Spleen (tissue), 11 donors: ENCODE measurements around the gene TNP2. TPM values are rescaled to one million over a fixed set of nuclear protein-coding genes. Genes with fewer than 3 reads are reported as not detected.
A peak's percentile ranks its signal among the peaks of the same experiment; 100 is the strongest.
"Not testable (repeated sequence)": the region's sequence is repeated elsewhere in the genome, so short reads cannot be mapped to it uniquely, and the experiment has no call there.

Source experiments
- DNase-seq: peaks from one replicate; pipeline ENCODE4 v3.0.0-alpha.2; 2020
- H3K27ac ChIP-seq, 8 donors: fragments of 200-600 bp; sonication (generic) in 7 of 8; 1 replicate in 4 of 8; 2 replicates in 4 of 8; pipeline versions ENCODE4 v1.5.0 to v1.8.0; 2016 to 2021; ENCODE audit warnings: inconsistent platforms in 4 of 8, mild to moderate bottlenecking in 4 of 8, moderate library complexity in 1 of 8
- H3K27me3 ChIP-seq, 7 donors: fragments of 200-600 bp; sonication (generic) in 6 of 7; replicated peaks in 1 of 7; 1 replicate in 4 of 7; 2 replicates in 3 of 7; pipeline versions ENCODE4 v1.5.0 to v1.8.0; 2016 to 2021; ENCODE audit warnings: inconsistent platforms in 3 of 7, mild to moderate bottlenecking in 1 of 7
- H3K36me3 ChIP-seq, 6 donors: fragments of 200-600 bp; sonication (generic) in 5 of 6; 1 replicate in 4 of 6; 2 replicates in 2 of 6; pipeline versions ENCODE4 v1.5.0 to v1.8.0; 2016 to 2021; ENCODE audit warnings: inconsistent platforms in 2 of 6
- H3K4me1 ChIP-seq, 6 donors: fragments of 200-600 bp; sonication (generic) in 5 of 6; 1 replicate in 3 of 6; 2 replicates in 3 of 6; pipeline versions ENCODE4 v1.5.0 to v1.8.0; 2016 to 2021; ENCODE audit warnings: inconsistent platforms in 3 of 6
- H3K4me3 ChIP-seq, 8 donors: fragments of 200-600 bp; sonication (generic) in 7 of 8; 1 replicate in 4 of 8; 2 replicates in 4 of 8; pipeline versions ENCODE4 v1.5.0 to v1.8.0; 2016 to 2021; ENCODE audit warnings: inconsistent platforms in 4 of 8, mild to moderate bottlenecking in 4 of 8, moderate library complexity in 2 of 8
- H3K9me3 ChIP-seq, 8 donors: fragments of 200-600 bp; sonication (generic) in 7 of 8; 1 replicate in 4 of 8; 2 replicates in 4 of 8; pipeline versions ENCODE4 v1.5.0 to v1.8.0; 2016 to 2021; ENCODE audit warnings: inconsistent platforms in 4 of 8
- CTCF ChIP-seq, 11 experiments: fragments of 200-600 bp in 7 of 11; fragments of 450-650 bp in 4 of 11; sonication (generic) in 4 of 11; IDR thresholded peaks in 8 of 11; conservative IDR thresholded peaks in 3 of 11; 1 replicate in 7 of 11; 2 replicates in 4 of 11; pipeline versions ENCODE4 v1.4.0 to v1.8.0; 2016 to 2021; ENCODE audit warnings: antibody characterized with exemption in 11 of 11, inconsistent platforms in 4 of 11, mild to moderate bottlenecking in 1 of 11
- POLR2A ChIP-seq, 3 donors: fragments of 450-650 bp; IDR thresholded peaks; one replicate each; pipeline ENCODE4 v1.5.1; 2017; ENCODE audit warnings: antibody characterized with exemption in 3 of 3, mild to moderate bottlenecking in 1 of 3
- POLR2AphosphoS5 ChIP-seq, 3 donors: sonication (generic); formaldehyde crosslinking; IDR thresholded peaks; one replicate each; pipeline ENCODE4 v1.5.1; 2017; ENCODE audit warnings: antibody characterized with exemption in 3 of 3
- WGBS, 5 donors: extraction: QIAGEN DNeasy Blood & Tissue Kit in 3 of 5; methylation state at CpG; one replicate each; pipeline versions ENCODE4 v1.1.5 to v1.1.7; 2013 to 2018; 5-methylcytosine and 5-hydroxymethylcytosine counted together
- intact Hi-C: fragments of 100-400 bp; cut with DNase I; formaldehyde crosslinking; loops from one replicate; pipeline ENCODE4 v1.15.0; 2023; ENCODE audit warnings: low total_unique reads
- polyA plus RNA-seq, 3 donors: library from polyadenylated mRNA; stranded (reverse); fragments of 200-250 nt; gene quantifications; one replicate each; pipeline ENCODE4 v1.2.1, GENCODE V29; 2013
- total RNA-seq, 7 donors: library from RNA; depleted of rRNA in 3 of 7; stranded (reverse); fragments of >200 nt in 3 of 7; fragmentation: NEBNext Ultra II Directional in 4 of 7; extraction: Animal tissue kit (Norgen Biotek cat#: 25700) in 4 of 7; gene quantifications; one replicate each; pipeline versions ENCODE4 v1.1.0 to v1.2.1, GENCODE V29; 2016 to 2021
- donor health status: healthy with polysubstance abuse.
- donor health status: DM: no; HTN: no; CAD: no; lungs with moderate emphysema.
- donor health status: DM: no; HTN: no; CAD: no.
- donor health status: Bipolar disorder and iron deficiency.
- donor health status: healthy.
- donor health status: DM: no; HTN: no; CAD: no.
- donor health status: DM: yes; HTN: yes; CAD: no.

TNP2 gene
- total and polyA plus RNA-seq, 10 donors = not detected

GRCh38 chr16:11299865-11300559 lies 30.9 kb upstream of the TNP2 start:
- Histone ChIP-seq H3K27me3 (no peaks in the 10 kb centered on the region), H3K27ac (peak overlapping the region in 1 of 8 donors; percentile 60), H3K4me1 (peaks cover 16 to 61% (median 43%) of the 10 kb centered on the region in 6 donors), H3K4me3 (no peak overlapping the region), H3K36me3 (no peaks in the 10 kb centered on the region), H3K9me3 (no peaks in the 10 kb centered on the region)
- DNase-seq = no peak
- intact Hi-C loops = no loop called here
- TF ChIP-seq POLR2A (IDR thresholded peaks at IDR 0.05) = no peak
- TF ChIP-seq POLR2AphosphoS5 (IDR thresholded peaks at IDR 0.05) = no peak
- TF ChIP-seq CTCF (IDR thresholded peaks at IDR 0.05 in 8 of 11, conservative IDR thresholded peaks at IDR 0.05 in 3 of 11) = no peak
- 68 to 81% (median 69%) methylated on average over 4 to 6 of the region's 6 CpGs for WGBS, 5 donors

GRCh38 chr16:11298950-11299547 lies 29.9 kb upstream of the TNP2 start:
- 70 to 76% (median 71%) methylated on average over 13 of the region's 13 CpGs for WGBS, 5 donors
- H3K27me3 ChIP-seq, H3K9me3 ChIP-seq, intact Hi-C loops, H3K36me3 ChIP-seq, DNase-seq, H3K4me3 ChIP-seq: not testable (repeated sequence)
- TF ChIP-seq POLR2AphosphoS5 (IDR thresholded peaks at IDR 0.05) = peak in 1 of 3 donors; percentile 7
- Histone ChIP-seq H3K27ac (peak overlapping the region in 2 of 8 donors; percentile 60), H3K4me1 (peaks cover 16 to 61% (median 39%) of the 10 kb centered on the region in 6 donors)

GRCh38 chr16:11298143-11298900 lies 29.2 kb upstream of the TNP2 start:
- intact Hi-C loops = no loop called here
- Histone ChIP-seq H3K4me3 (no peak overlapping the region), H3K36me3 (no peaks in the 10 kb centered on the region), H3K27ac (peak overlapping the region in 5 of 8 donors; percentile 34 to 66 (median 60)), H3K27me3 (peaks cover 0 to 1% (median 0%) of the 10 kb centered on the region in 7 donors), H3K4me1 (peaks cover 16 to 62% (median 39%) of the 10 kb centered on the region in 6 donors), H3K9me3 (no peaks in the 10 kb centered on the region)
- no peak for TF ChIP-seq CTCF (IDR thresholded peaks at IDR 0.05 in 8 of 11, conservative IDR thresholded peaks at IDR 0.05 in 3 of 11)
- TF ChIP-seq POLR2AphosphoS5 (IDR thresholded peaks at IDR 0.05) = no peak
- TF ChIP-seq POLR2A (IDR thresholded peaks at IDR 0.05) = no peak
- 71 to 86% (median 84%) methylated on average over 5 of the region's 5 CpGs for WGBS, 5 donors
- DNase-seq = no peak

- Histone ChIP-seq H3K9me3 (no peaks in the 10 kb centered on the region), H3K27me3 (peaks cover 0 to 8% (median 0%) of the 10 kb centered on the region in 7 donors), H3K27ac (peak overlapping the region in 5 of 8 donors; percentile 34 to 66 (median 60)), H3K4me3 (peak overlapping the region in 4 of 8 donors; percentile 7 to 47 (median 12)), H3K36me3 (no peaks in the 10 kb centered on the region), H3K4me1 (peaks cover 16 to 62% (median 37%) of the 10 kb centered on the region in 6 donors)
- intact Hi-C loops = no loop called here
- WGBS, 5 donors = 7 to 12% (median 10%) methylated on average over 14 to 19 of the region's 19 CpGs
- peak in 5 of 11 experiments; percentile 16 to 44 (median 19) for TF ChIP-seq CTCF (IDR thresholded peaks at IDR 0.05 in 8 of 11, conservative IDR thresholded peaks at IDR 0.05 in 3 of 11)
- TF ChIP-seq POLR2AphosphoS5 (IDR thresholded peaks at IDR 0.05) = peak; percentile 89 to 97 (median 92)
- TF ChIP-seq POLR2A (IDR thresholded peaks at IDR 0.05) = no peak
- DNase-seq = peak; percentile 96
Observed at GRCh38 chr16:11297492-11298142, 28.5 kb upstream of the TNP2 start.
